ENCODE data around the gene KDM1B. TPM values are rescaled to one million over a fixed set of nuclear protein-coding genes. Genes with fewer than 3 reads are reported as not detected.

The KDM1B gene
- total RNA-seq, 1 donor from 2014 or later: 19.6 TPM

- H3K9me3 ChIP-seq: no peaks in the 10 kb centered on the region
- no peaks in the 10 kb centered on the region for H3K27me3 ChIP-seq
- peak within 1 kb of the TSS; percentile 90 for H3K27ac ChIP-seq
- peak within 1 kb of the TSS; percentile 90 for H3K4me3 ChIP-seq
- intact Hi-C loops (cut with DNase I): no loop called here
- DNase-seq (peak; percentile 92), ATAC-seq (peak; percentile 91)
- peaks cover 15% of the 10 kb centered on the region for H3K4me1 ChIP-seq
- TF ChIP-seq, protein P1, sequence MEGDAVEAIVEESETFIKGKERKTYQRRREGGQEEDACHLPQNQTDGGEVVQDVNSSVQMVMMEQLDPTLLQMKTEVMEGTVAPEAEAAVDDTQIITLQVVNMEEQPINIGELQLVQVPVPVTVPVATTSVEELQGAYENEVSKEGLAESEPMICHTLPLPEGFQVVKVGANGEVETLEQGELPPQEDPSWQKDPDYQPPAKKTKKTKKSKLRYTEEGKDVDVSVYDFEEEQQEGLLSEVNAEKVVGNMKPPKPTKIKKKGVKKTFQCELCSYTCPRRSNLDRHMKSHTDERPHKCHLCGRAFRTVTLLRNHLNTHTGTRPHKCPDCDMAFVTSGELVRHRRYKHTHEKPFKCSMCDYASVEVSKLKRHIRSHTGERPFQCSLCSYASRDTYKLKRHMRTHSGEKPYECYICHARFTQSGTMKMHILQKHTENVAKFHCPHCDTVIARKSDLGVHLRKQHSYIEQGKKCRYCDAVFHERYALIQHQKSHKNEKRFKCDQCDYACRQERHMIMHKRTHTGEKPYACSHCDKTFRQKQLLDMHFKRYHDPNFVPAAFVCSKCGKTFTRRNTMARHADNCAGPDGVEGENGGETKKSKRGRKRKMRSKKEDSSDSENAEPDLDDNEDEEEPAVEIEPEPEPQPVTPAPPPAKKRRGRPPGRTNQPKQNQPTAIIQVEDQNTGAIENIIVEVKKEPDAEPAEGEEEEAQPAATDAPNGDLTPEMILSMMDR (IDR thresholded peaks at IDR 0.05): peak; percentile 52
- H3K36me3 ChIP-seq: no peaks in the 10 kb centered on the region
Observed at GRCh38 chr6:18264219-18264922, 109.1 kb downstream of the KDM1B start, which contains the start of gene DEK. Gene DEK (minus strand): TSS chr6:18264530. CDS start chr6:18263987, 543 bp downstream.

DNA sequence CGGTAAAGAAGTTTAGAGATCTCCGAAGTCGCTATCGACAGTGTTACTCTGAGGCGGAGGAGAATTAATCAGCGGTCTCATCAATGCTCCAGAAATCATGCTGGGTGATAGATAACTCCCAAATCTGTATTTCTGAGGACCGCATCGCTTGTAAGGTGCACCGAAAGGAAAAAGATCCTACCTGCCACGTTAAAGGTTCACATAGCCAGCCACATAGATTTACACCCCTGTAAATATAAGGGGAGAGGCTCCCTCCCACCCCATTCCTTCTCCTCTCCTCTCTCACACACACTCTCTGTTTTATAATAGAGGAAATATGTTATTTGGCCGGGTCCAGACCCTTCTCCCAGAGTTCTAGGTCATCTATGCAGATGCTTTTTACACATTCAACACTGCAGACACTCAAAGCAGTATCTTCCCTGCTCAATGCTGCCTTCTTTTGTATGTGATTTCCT, 109.7 kb downstream of the KDM1B start:
- no peaks in the 10 kb centered on the region for H3K36me3 ChIP-seq
- no peak for DNase-seq
- peak overlapping the region; percentile 90 for H3K4me3 ChIP-seq
- H3K4me1 ChIP-seq: peaks cover 14% of the 10 kb centered on the region
- no peaks in the 10 kb centered on the region for H3K27me3 ChIP-seq
- H3K9me3 ChIP-seq: no peaks in the 10 kb centered on the region
- TF ChIP-seq, protein P1 (IDR thresholded peaks at IDR 0.05): no peak
- ATAC-seq: no peak
- H3K27ac ChIP-seq: peak overlapping the region; percentile 90
- intact Hi-C loops (cut with DNase I): no loop called here

- H3K36me3 ChIP-seq: no peaks in the 10 kb centered on the region
- no peak for ATAC-seq
- no peaks in the 10 kb centered on the region for H3K9me3 ChIP-seq
- no peaks in the 10 kb centered on the region for H3K27me3 ChIP-seq
- H3K4me1 ChIP-seq: peaks cover 4% of the 10 kb centered on the region
- no peak overlapping the region for H3K27ac ChIP-seq
- H3K4me3 ChIP-seq: no peak overlapping the region
- intact Hi-C loops (cut with DNase I): no loop called here
- TF ChIP-seq, protein P1 (IDR thresholded peaks at IDR 0.05): no peak
- no peak for DNase-seq
Observed at GRCh38 chr6:18265787-18266522, 110.7 kb downstream of the KDM1B start.

GRCh38 chr6:18266523-18266912, 111.3 kb downstream of the KDM1B start:
- no peak for DNase-seq
- H3K9me3 ChIP-seq: no peaks in the 10 kb centered on the region
- intact Hi-C loops (cut with DNase I): no loop called here
- ATAC-seq: no peak
- H3K36me3 ChIP-seq: no peaks in the 10 kb centered on the region
- no peak overlapping the region for H3K4me3 ChIP-seq
- no peaks in the 10 kb centered on the region for H3K27me3 ChIP-seq
- H3K4me1 ChIP-seq: no peaks in the 10 kb centered on the region
- H3K27ac ChIP-seq: no peak overlapping the region
- TF ChIP-seq, protein P1 (IDR thresholded peaks at IDR 0.05): no peak

- no peaks in the 10 kb centered on the region for H3K27me3 ChIP-seq
- TF ChIP-seq, protein P1 (IDR thresholded peaks at IDR 0.05): no peak
- no peaks in the 10 kb centered on the region for H3K9me3 ChIP-seq
- DNase-seq (no peak), ATAC-seq (no peak)
- intact Hi-C loops (cut with DNase I): no loop called here
- no peak overlapping the region for H3K27ac ChIP-seq
- H3K4me1 ChIP-seq: no peaks in the 10 kb centered on the region
- no peak overlapping the region for H3K4me3 ChIP-seq
- no peaks in the 10 kb centered on the region for H3K36me3 ChIP-seq
Observed at GRCh38 chr6:18268066-18268465, 112.8 kb downstream of the KDM1B start.
